ENCODE data around the gene PARP12. TPM values are rescaled to one million over a fixed set of nuclear protein-coding genes. Genes with fewer than 3 reads are reported as not detected.

Gene PARP12
- total and polyA plus RNA-seq, 8 donors, result 13.0 to 135 (median 33.2) TPM

- TF ChIP-seq POLR2AphosphoS5 (IDR thresholded peaks at IDR 0.05), result no peak
- no peak for TF ChIP-seq POLR2A (IDR thresholded peaks at IDR 0.05)
- no peak for TF ChIP-seq CTCF (IDR thresholded peaks at IDR 0.05)
- no peak for TF ChIP-seq EP300 (IDR thresholded peaks at IDR 0.05)
- DNase-seq, result no peak
- H3K27ac ChIP-seq, result no peak overlapping the region
- H3K36me3 ChIP-seq, result no peaks in the 10 kb centered on the region
- H3K4me3 ChIP-seq, result no peak overlapping the region
- H3K27me3 ChIP-seq, result no peaks in the 10 kb centered on the region
- H3K9me3 ChIP-seq, result peaks cover 0 to 23% (median 15%) of the 10 kb centered on the region in 4 donors
- no peaks in the 10 kb centered on the region for H3K4me1 ChIP-seq
- intact Hi-C loops (cut with DNase I; ENCODE audit: low total_unique reads), result no loop called here
Observed at GRCh38 chr7:140070546-140070945, 7.8 kb upstream of the PARP12 start.

- Histone ChIP-seq H3K4me3 (no peak overlapping the region), H3K27me3 (no peaks in the 10 kb centered on the region), H3K9me3 (peaks cover 0 to 23% (median 15%) of the 10 kb centered on the region in 4 donors), H3K4me1 (no peaks in the 10 kb centered on the region), H3K36me3 (no peaks in the 10 kb centered on the region), H3K27ac (no peak overlapping the region)
- intact Hi-C loops (cut with DNase I; ENCODE audit: low total_unique reads), result no loop called here
- 78 to 95% (median 93%) methylated on average over 4 of the region's 4 CpGs for WGBS, 5 donors
- no peak for DNase-seq
- TF ChIP-seq POLR2A (IDR thresholded peaks at IDR 0.05), result no peak
- TF ChIP-seq CTCF (IDR thresholded peaks at IDR 0.05), result no peak
- TF ChIP-seq EP300 (IDR thresholded peaks at IDR 0.05), result no peak
- no peak for TF ChIP-seq POLR2AphosphoS5 (IDR thresholded peaks at IDR 0.05)
Observed at GRCh38 chr7:140069298-140069949, 6.7 kb upstream of the PARP12 start.

GRCh38 chr7:140068033-140068432, 5.3 kb upstream of the PARP12 start:
- no peak for DNase-seq
- H3K4me1 ChIP-seq, result peaks cover 0 to 7% (median 6%) of the 10 kb centered on the region in 4 donors
- H3K27me3 ChIP-seq, result no peaks in the 10 kb centered on the region
- H3K4me3 ChIP-seq, result no peak overlapping the region
- H3K9me3 ChIP-seq, result peaks cover 0 to 23% (median 15%) of the 10 kb centered on the region in 4 donors
- no peak overlapping the region for H3K27ac ChIP-seq
- intact Hi-C loops (cut with DNase I; ENCODE audit: low total_unique reads), result no loop called here
- WGBS, 5 donors, result 48 to 87% (median 67%) methylated on average over 2 of the region's 2 CpGs
- TF ChIP-seq CTCF (IDR thresholded peaks at IDR 0.05), result no peak
- TF ChIP-seq EP300 (IDR thresholded peaks at IDR 0.05), result no peak
- TF ChIP-seq POLR2A (IDR thresholded peaks at IDR 0.05), result no peak
- no peak for TF ChIP-seq POLR2AphosphoS5 (IDR thresholded peaks at IDR 0.05)
- no peaks in the 10 kb centered on the region for H3K36me3 ChIP-seq

GRCh38 chr7:140067052-140067451, 4.3 kb upstream of the PARP12 start:
- Histone ChIP-seq H3K27me3 (no peaks in the 10 kb centered on the region), H3K4me1 (peaks cover 3 to 9% (median 7%) of the 10 kb centered on the region in 4 donors), H3K9me3 (peaks cover 0 to 23% (median 15%) of the 10 kb centered on the region in 4 donors), H3K36me3 (no peaks in the 10 kb centered on the region), H3K4me3 (no peak overlapping the region), H3K27ac (no peak overlapping the region)
- no peak for DNase-seq
- intact Hi-C loops (cut with DNase I; ENCODE audit: low total_unique reads), result no loop called here
- WGBS, 5 donors, result 45 to 79% (median 72%) methylated on average over 2 of the region's 2 CpGs
- TF ChIP-seq CTCF (IDR thresholded peaks at IDR 0.05), result no peak
- no peak for TF ChIP-seq POLR2A (IDR thresholded peaks at IDR 0.05)
- TF ChIP-seq EP300 (IDR thresholded peaks at IDR 0.05), result no peak
- TF ChIP-seq POLR2AphosphoS5 (IDR thresholded peaks at IDR 0.05), result no peak
